Activated CD4-positive, alpha-beta T cell treated with anti-CD3 and anti-CD28 coated beads for 4 hours (primary cell): Measurements from ENCODE around the gene KCNQ5.
"Not testable (repeated sequence)": the region's sequence is repeated elsewhere in the genome, so short reads cannot be mapped to it uniquely, and the experiment has no call there.

ENCODE experiments used
- DNase-seq, 2 donors: peaks; one replicate each; pipeline ENCODE4 v3.0.0-alpha.2; 2020

Gene KCNQ5

DNA sequence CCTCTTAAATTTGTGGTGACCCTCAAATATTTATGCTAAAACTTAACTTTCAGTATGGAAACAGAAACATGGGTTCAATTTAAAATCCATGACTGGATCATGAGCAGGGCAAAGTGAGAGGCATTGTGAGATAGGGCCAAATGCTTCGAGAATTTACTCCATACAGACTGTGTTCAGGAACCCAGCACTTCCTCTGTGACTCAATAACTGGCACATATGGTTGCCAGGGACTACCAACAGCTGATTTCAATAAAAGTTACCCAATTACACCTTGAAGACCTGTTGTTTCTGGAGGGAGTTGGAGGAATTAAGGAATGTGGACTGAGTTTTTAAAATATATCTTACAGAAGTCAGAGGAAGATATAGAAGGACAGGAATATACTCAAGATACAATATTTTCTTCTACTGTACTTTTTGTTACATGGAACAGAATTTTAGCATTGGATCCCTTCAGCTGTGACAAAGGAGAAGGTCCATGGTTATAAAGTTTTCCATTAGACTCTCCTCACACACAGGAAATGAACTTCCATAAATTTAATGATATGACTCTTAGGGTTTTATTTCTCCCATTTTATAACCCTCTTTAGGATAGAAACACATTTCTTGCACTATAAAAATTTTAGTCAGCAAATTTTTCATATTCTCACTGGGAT lies 344.9 kb downstream of the KCNQ5 start:
- no peak for DNase-seq

DNA sequence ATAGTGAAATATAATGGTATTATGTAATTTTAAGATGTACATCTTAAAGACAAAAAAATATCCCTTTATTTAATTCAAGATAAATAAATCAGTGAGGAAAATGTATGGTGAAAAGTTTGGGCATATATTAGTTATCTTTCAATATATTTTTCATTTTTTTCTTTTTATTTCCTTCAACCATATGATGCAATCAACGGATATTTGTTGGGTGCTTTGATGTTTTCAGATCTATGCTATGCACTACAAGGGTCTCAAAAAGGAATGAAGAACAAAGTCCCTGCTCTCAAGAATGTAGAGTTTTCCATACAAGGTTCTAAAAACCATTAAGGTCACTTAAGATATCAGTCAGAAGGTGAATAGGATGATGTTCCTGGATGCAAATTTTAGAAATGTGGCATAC lies 345.5 kb downstream of the KCNQ5 start:
- no peak for DNase-seq

GRCh38 chr6:72968704-72969103 lies 346.8 kb downstream of the KCNQ5 start:
- DNase-seq = no peak

DNA sequence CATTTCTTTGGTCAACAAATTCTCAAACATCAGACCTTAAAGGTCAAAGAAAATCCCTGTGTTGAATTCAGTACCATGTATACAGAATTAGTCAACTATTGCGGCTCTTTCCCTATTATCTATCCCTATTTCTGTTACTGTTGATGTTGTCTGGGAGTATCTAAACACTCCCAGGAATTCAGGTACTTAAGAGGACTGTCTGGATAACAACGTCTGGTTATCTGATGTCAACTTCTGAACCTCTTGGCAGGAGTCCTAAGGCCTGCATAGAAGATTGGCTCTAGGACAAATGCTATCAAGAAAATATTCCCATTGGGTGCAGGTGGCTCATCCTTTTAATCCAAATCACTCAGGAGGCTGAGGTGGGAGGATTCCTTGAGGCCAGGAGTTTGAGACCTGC lies 347.8 kb downstream of the KCNQ5 start:
- no peak for DNase-seq

GRCh38 chr6:72972579-72972978 lies 350.7 kb downstream of the KCNQ5 start:
- no peak for DNase-seq

DNA sequence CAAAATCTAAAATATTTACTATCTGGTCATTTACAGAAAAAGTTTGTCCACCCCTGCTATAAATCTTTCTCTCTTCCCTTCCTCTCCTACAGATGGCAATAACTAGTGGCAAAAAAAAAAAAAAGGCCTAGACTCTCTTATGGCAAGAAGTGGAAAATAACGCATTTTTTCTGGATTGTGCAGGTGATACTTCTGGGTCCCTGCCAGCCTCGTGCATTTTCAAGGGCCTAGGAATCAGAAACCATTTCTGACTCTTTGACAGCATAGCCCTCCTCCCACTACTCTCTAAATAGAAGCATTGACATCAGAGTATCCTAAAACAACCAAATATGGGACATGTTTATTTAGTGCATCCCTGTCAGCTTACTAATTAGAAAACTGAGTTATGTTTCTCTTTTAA lies 352.4 kb downstream of the KCNQ5 start:
- no peak for DNase-seq

DNA sequence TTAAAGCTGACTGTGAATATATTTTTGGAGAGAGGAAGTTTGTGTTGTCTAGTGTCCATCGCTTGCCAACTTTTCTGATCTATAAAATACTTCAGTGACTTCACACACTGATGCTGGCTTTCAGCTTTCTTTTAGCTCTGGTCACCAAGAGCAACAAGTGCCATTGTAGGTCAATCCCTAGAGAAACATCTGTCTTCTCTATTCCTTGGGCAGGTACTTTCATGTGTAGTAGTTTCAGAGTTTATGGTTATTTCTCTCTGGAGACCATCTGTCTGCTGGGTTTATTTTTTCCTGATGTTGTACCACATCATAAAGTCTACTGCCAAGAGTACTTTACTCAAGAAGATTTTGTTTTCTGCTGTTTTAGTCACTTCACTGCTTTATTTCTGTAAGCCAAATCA lies 353.5 kb downstream of the KCNQ5 start:
- no peak for DNase-seq

DNA sequence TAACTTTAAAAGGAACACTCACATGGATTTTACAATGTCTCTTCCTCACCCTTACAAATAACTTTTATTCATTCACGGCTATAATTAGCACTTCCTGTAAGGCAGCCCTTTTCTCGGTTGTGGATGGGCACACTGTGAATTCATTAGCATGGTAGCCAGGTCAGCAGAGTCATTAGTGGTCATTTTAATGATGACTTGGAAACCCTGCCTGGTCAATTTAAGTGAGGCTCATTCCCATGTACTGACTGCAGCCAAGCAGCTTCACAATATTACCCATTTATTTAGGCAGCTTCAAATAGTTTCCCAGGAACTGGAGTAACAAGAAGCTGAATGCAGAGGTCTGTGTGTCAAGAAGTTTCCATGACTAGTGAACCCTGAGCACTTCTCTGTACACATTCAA lies 354.6 kb downstream of the KCNQ5 start:
- DNase-seq = no peak

- no peak for DNase-seq
Measured at GRCh38 chr6:72977114-72977513, 355.2 kb downstream of the KCNQ5 start.

DNA sequence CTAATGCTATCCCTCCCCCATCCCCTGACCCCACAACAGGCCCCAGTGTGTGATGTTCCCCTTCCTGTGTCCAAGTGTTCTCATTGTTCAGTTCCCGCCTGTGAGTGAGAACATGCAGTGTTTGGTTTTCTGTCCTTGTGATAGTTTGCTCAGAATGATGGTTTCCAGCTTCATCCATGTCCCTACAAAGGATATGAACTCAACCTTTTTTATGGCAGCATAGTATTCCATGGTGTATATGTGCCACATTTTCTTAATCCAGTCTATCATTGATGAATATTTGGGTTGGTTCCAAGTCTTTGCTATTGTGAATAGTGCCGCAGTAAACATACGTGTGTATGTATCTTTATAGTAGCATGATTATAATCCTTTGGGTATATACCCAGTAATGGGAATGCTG lies 356.9 kb downstream of the KCNQ5 start:
- DNase-seq = not testable (repeated sequence)

GRCh38 chr6:72984189-72984831 lies 362.4 kb downstream of the KCNQ5 start:
- not testable (repeated sequence) for DNase-seq

DNA sequence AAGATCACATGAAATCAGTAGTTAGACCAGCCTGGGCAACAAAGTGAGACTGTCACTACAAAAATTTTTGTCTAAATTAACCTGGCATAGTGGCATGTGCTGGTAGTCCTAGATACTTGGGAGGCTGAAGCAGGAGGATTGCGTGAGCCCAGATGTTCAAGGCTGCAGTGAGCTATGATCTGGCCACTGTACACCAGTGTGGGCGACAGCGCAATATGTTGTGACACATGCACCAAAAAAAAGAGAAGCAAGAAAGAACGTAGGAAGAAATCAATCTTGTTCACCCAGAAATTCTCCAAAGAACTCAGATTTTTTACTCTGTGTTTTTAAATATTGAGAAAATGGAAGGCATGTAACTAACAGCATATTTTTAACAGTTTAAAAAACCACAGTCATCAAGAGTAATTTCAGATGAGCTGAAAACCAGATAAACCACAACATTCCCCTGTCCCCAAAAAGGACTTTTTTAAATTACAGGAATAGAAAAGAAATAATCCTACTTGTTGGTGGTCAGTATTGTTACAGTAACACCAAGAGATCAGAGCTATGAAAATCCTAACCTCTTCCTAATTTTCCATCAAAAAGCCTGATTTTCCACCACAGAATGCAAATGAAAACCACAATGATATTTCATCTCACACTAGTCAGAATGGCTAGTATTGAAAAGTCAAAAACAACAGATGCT lies 363.3 kb downstream of the KCNQ5 start:
- no peak for DNase-seq

DNA sequence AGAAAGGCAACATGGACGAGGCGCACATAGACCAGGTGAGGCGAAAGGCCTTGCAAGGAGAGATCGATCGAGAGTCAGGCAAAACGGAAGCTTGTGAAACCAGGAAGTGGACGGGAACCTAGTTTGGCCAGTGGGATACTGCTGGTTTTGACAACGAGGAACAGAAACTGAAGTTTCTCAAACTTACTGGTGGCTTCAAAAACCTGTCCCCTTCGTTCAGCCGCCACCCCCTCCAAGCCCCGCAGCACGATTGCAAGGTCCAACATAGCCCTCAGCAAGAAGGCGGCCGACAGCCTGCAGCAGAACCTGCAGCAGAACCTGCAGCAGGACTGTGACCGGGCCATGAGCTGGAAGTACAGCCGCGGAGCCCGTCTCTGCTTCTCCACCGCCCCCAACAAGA lies 365.4 kb downstream of the KCNQ5 start:
- DNase-seq = no peak

DNA sequence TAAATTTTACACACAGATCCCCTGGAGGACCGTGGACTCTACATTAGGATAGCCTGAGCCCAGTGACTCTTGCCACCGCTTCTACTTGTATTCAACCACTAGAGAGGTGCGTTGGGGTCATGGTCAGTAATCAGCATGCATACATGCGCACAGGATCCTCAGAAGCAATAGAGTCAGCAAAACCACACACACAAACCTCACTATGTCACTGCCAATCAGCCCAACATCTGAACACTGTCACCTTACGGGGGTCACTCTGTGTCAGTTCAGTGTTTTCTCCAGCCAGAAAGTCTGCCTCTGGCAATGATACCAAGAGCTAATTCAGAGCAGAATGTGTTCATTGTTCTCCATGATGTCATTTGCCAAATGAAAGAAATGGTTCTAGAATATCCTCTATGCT lies 378.1 kb downstream of the KCNQ5 start:
- DNase-seq = no peak

DNA sequence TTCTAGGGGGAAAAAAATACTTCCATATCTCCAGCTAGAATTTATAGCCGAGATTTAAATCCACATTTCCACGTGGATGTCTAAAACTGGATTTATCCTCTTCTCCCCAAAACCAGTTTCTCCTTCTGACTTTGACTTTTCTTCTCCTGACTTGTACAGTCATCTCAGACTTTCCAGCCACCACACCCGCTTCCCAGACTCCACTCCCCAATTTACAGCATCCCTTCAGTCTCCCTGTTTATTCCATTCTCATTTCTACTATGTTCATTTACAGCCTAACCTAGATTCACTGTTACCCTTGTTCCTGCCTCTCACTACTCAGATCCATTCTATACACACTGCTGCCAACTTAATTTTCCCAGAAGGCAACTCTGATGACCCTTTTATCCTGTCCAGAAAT lies 378.6 kb downstream of the KCNQ5 start:
- no peak for DNase-seq

DNA sequence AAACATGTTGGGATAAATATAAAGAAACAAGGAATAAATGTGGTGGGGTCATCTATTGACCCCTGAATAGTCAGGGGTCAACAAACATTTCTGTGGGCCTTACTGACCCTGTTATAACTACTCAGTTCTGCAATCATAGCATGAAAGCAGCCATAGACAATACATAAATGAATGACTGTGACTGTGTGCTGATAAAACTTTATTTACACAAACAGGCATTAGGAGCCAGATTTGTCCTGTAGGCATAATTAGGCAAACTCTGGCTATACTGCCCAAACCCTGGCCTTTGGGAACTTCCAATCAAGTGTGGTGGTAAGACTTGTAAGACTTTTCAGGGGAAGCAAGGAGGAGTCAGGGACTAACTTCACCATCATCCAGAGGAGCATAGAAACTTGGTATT lies 380.7 kb downstream of the KCNQ5 start:
- DNase-seq = no peak

DNA sequence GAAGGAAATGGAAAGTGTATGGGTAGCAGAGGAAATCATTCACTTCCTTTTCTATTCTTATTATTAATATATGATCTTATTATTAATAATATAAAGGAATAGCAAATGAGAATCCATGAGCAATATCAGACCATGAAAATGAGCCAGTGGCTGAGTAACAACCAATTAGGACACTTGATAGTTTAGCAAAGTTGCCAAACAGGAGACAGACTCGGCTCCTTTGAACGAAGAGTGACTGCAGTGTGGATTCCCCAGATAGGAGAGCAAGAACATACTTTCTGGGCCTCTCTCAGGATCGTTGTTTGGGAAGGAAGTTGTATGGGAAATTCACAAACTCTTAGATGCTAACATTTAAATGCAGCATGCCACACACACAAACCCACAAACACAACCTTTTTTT lies 381.4 kb downstream of the KCNQ5 start:
- DNase-seq = no peak

DNA sequence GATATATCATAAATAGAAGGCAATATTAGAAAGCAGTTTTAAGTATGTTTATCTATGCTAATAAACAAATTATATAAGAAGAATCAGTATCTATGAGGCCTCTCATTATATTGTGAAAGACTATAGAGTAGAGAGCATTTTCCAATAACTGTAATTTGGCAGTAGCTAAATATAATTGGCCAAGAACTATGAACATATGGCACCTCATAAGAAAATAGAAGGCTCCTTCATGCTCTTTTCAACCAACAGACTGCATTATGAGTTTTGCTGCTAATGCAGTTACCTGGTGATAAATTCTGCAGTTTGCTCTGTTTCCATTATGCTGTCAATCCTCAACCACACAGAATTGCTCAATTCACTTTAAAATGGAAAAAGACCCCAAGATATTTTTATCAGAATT lies 382.4 kb downstream of the KCNQ5 start:
- no peak for DNase-seq

- DNase-seq = no peak
Measured at GRCh38 chr6:73004861-73005260, 383.0 kb downstream of the KCNQ5 start.

GRCh38 chr6:73006146-73006545 lies 384.3 kb downstream of the KCNQ5 start:
- no peak for DNase-seq

DNA sequence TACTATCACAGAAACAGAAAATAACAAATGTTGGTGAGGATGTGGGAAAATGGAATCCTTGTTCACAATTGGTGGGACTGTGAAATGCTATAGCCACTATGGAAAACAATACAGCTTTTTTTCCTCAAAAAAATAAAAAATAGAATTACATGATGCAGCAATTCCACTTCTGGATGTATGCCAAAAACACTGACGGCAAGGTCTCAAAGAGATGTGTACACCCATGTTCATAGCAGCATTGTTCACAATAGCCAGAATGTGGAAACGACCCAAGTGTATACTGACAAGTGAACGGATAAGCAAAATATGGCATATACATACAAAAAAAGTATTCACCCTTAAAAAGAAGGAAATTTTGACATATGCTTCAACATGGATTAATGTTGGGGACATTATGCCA lies 390.1 kb downstream of the KCNQ5 start:
- DNase-seq = no peak

DNA sequence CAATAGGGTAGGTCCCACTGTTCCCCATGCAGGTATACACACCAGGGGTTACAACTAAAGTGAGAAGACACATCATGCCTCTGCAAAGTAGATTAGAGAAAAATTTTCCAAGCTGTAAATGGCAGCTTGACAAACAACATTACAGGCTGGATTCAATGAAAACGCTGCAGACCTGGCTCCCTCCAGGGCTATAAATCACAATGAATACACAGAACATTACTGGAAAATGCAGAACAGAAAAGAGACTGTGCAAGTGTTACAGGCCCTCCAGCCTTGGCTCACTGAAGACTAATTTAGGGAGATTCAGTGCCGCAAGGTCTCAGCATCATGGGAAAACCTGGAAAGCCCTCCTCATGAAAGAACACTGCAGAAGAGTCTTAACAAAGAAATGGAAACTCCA lies 395.6 kb downstream of the KCNQ5 start:
- DNase-seq = no peak

- DNase-seq = no peak
Measured at GRCh38 chr6:73024598-73024997, 402.7 kb downstream of the KCNQ5 start.

- no peak for DNase-seq
Measured at GRCh38 chr6:73027691-73028090, 405.8 kb downstream of the KCNQ5 start.
